Liver (tissue), 3 donors: Measurements from ENCODE around the gene GPR152.

Experiments used
- GABPA ChIP-seq, 2 donors: IDR thresholded peaks in 1 of 2; conservative IDR thresholded peaks in 1 of 2; 2 replicates each; pipeline ENCODE4 v1.6.1; 2016; ENCODE audit warnings: antibody characterized with exemption in 2 of 2, mild to moderate bottlenecking in 1 of 2, moderate library complexity in 1 of 2
- TF ChIP-seq, protein P1 (sequence below): fragments of 150-350 bp; IDR thresholded peaks from 2 replicates; pipeline ENCODE4 v1.5.1; 2017; ENCODE audit warnings: improper control_type of control experiment, low read depth, low read length; ENCODE audit not compliant: missing input control
- donor health status: healthy.
- donor health status: healthy.

DNA sequence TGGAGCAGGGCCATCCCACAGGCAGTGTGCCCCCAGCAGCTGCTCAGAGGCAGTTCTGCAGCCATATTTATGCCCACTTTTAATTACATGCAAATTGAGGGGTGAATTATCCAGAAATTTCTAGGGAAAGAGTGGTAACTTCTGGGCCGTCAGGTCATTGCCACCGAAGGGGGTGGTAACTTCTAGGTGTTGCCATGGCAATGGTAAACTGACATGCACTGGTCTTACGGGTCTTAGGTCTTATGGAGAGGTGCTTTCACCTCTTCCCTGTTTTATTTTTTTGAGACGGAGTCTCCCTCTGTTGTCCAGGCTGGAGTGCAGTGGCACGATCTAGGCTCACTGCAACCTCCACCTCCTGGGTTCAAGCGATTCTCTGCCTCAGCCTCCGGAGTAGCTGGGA is 20.4 kb upstream of the GPR152 start:
- TF ChIP-seq GABPA (IDR thresholded peaks at IDR 0.05 in 1 of 2, conservative IDR thresholded peaks at IDR 0.05 in 1 of 2) = no peak
- TF ChIP-seq, protein P1, sequence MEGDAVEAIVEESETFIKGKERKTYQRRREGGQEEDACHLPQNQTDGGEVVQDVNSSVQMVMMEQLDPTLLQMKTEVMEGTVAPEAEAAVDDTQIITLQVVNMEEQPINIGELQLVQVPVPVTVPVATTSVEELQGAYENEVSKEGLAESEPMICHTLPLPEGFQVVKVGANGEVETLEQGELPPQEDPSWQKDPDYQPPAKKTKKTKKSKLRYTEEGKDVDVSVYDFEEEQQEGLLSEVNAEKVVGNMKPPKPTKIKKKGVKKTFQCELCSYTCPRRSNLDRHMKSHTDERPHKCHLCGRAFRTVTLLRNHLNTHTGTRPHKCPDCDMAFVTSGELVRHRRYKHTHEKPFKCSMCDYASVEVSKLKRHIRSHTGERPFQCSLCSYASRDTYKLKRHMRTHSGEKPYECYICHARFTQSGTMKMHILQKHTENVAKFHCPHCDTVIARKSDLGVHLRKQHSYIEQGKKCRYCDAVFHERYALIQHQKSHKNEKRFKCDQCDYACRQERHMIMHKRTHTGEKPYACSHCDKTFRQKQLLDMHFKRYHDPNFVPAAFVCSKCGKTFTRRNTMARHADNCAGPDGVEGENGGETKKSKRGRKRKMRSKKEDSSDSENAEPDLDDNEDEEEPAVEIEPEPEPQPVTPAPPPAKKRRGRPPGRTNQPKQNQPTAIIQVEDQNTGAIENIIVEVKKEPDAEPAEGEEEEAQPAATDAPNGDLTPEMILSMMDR = no peak
